ENCODE results near the gene LRPAP1.

Gene LRPAP1

GRCh38 chr4:3520796-3521600 is 11.2 kb downstream of the LRPAP1 start:
- H4K5ac ChIP-seq (ENCODE audit: low read length), result no peak overlapping the region
- no peak overlapping the region for H4K8ac ChIP-seq (ENCODE audit: low read depth, low read length)
- no peak overlapping the region for H3K27ac ChIP-seq (ENCODE audit: low read depth, low read length)
- no CpG with 5 or more reads among the region's 31 CpGs for WGBS (ENCODE audit: extremely low coverage, insufficient coverage, low lambda C conversion rate)
- H2AK5ac ChIP-seq (ENCODE audit: low read length), result no peak overlapping the region
- H3K36me3 ChIP-seq (ENCODE audit: control insufficient read depth, insufficient read depth, low read length), result peaks cover 11% of the 10 kb centered on the region
- H3K18ac ChIP-seq (ENCODE audit: low read length), result no peak overlapping the region
- no peaks in the 10 kb centered on the region for H3K4me1 ChIP-seq (ENCODE audit: control insufficient read depth, low read depth, low read length)
- H2BK5ac ChIP-seq (ENCODE audit: low read length), result no peak overlapping the region
- no peak overlapping the region for H3K4me2 ChIP-seq (ENCODE audit: low read length)
- H3K4ac ChIP-seq (ENCODE audit: low read depth, low read length), result no peak overlapping the region
- no peak overlapping the region for H2BK15ac ChIP-seq (replicated peaks; ENCODE audit: low read depth)
- H3K23ac ChIP-seq (ENCODE audit: low read length), result no peak overlapping the region
- H3K56ac ChIP-seq (ENCODE audit: low read length), result no peak overlapping the region
- no peak for DNase-seq
- no peak overlapping the region for H3K4me3 ChIP-seq (ENCODE audit: low read length)
- no peak overlapping the region for H3K9ac ChIP-seq (ENCODE audit: low read length)
- no peaks in the 10 kb centered on the region for H3K79me2 ChIP-seq (ENCODE audit: control insufficient read depth, insufficient read depth, low read length)
- H3K27me3 ChIP-seq (ENCODE audit: insufficient read depth, low read length, poor library complexity), result no peaks in the 10 kb centered on the region
- no peak overlapping the region for H2BK120ac ChIP-seq (ENCODE audit: low read depth, low read length)
- peaks cover 1% of the 10 kb centered on the region for H3K79me1 ChIP-seq (ENCODE audit: low read length)

- Histone ChIP-seq H3K23ac (ENCODE audit: low read length) (no peak overlapping the region), H3K27me3 (ENCODE audit: insufficient read depth, low read length, poor library complexity) (no peaks in the 10 kb centered on the region)
Measured at GRCh38 chr4:3520276-3520675, 11.9 kb downstream of the LRPAP1 start.

GRCh38 chr4:3519468-3520264 is 12.6 kb downstream of the LRPAP1 start:
- no CpG with 5 or more reads among the region's 23 CpGs for WGBS (ENCODE audit: extremely low coverage, insufficient coverage, low lambda C conversion rate)

More at GRCh38 chr4:3520276-3520675, 11.9 kb downstream of the LRPAP1 start:
- Histone ChIP-seq H3K4me3 (ENCODE audit: low read length) (no peak overlapping the region), H3K18ac (ENCODE audit: low read length) (no peak overlapping the region), H4K5ac (ENCODE audit: low read length) (no peak overlapping the region), H3K27ac (ENCODE audit: low read depth, low read length) (no peak overlapping the region), H2BK5ac (ENCODE audit: low read length) (no peak overlapping the region), H3K4me2 (ENCODE audit: low read length) (no peak overlapping the region), H4K8ac (ENCODE audit: low read depth, low read length) (no peak overlapping the region), H3K56ac (ENCODE audit: low read length) (no peak overlapping the region), H2BK120ac (ENCODE audit: low read depth, low read length) (no peak overlapping the region), H3K9ac (ENCODE audit: low read length) (no peak overlapping the region), H3K79me1 (ENCODE audit: low read length) (no peaks in the 10 kb centered on the region), H3K79me2 (ENCODE audit: control insufficient read depth, insufficient read depth, low read length) (no peaks in the 10 kb centered on the region), H3K4ac (ENCODE audit: low read depth, low read length) (no peak overlapping the region), H3K36me3 (ENCODE audit: control insufficient read depth, insufficient read depth, low read length) (peaks cover 11% of the 10 kb centered on the region), H2BK15ac (replicated peaks; ENCODE audit: low read depth) (no peak overlapping the region), H3K4me1 (ENCODE audit: control insufficient read depth, low read depth, low read length) (no peaks in the 10 kb centered on the region), H2AK5ac (ENCODE audit: low read length) (no peak overlapping the region)
- WGBS (ENCODE audit: extremely low coverage, insufficient coverage, low lambda C conversion rate), result no CpG with 5 or more reads among the region's 11 CpGs
- no peak for DNase-seq

GRCh38 chr4:3518941-3519340 is 13.3 kb downstream of the LRPAP1 start:
- peaks cover 11% of the 10 kb centered on the region for H3K36me3 ChIP-seq (ENCODE audit: control insufficient read depth, insufficient read depth, low read length)

More at GRCh38 chr4:3519468-3520264, 12.6 kb downstream of the LRPAP1 start:
- Histone ChIP-seq H3K56ac (ENCODE audit: low read length) (no peak overlapping the region), H3K4me1 (ENCODE audit: control insufficient read depth, low read depth, low read length) (no peaks in the 10 kb centered on the region), H3K79me1 (ENCODE audit: low read length) (no peaks in the 10 kb centered on the region), H4K5ac (ENCODE audit: low read length) (no peak overlapping the region), H3K36me3 (ENCODE audit: control insufficient read depth, insufficient read depth, low read length) (peaks cover 11% of the 10 kb centered on the region), H4K8ac (ENCODE audit: low read depth, low read length) (no peak overlapping the region), H3K27me3 (ENCODE audit: insufficient read depth, low read length, poor library complexity) (no peaks in the 10 kb centered on the region), H2BK15ac (replicated peaks; ENCODE audit: low read depth) (no peak overlapping the region), H3K4ac (ENCODE audit: low read depth, low read length) (no peak overlapping the region), H3K9ac (ENCODE audit: low read length) (no peak overlapping the region), H2BK120ac (ENCODE audit: low read depth, low read length) (no peak overlapping the region), H3K23ac (ENCODE audit: low read length) (no peak overlapping the region), H3K27ac (ENCODE audit: low read depth, low read length) (no peak overlapping the region), H3K18ac (ENCODE audit: low read length) (no peak overlapping the region), H3K4me2 (ENCODE audit: low read length) (no peak overlapping the region), H2BK5ac (ENCODE audit: low read length) (no peak overlapping the region), H2AK5ac (ENCODE audit: low read length) (no peak overlapping the region), H3K4me3 (ENCODE audit: low read length) (no peak overlapping the region), H3K79me2 (ENCODE audit: control insufficient read depth, insufficient read depth, low read length) (no peaks in the 10 kb centered on the region)
- no peak for DNase-seq

GRCh38 chr4:3518511-3518880 is 13.7 kb downstream of the LRPAP1 start:
- Histone ChIP-seq H4K8ac (ENCODE audit: low read depth, low read length) (no peak overlapping the region), H3K4me3 (ENCODE audit: low read length) (no peak overlapping the region), H3K27me3 (ENCODE audit: insufficient read depth, low read length, poor library complexity) (no peaks in the 10 kb centered on the region), H2AK5ac (ENCODE audit: low read length) (no peak overlapping the region), H3K23ac (ENCODE audit: low read length) (no peak overlapping the region), H4K5ac (ENCODE audit: low read length) (no peak overlapping the region), H3K4me2 (ENCODE audit: low read length) (no peak overlapping the region), H2BK120ac (ENCODE audit: low read depth, low read length) (no peak overlapping the region), H3K4me1 (ENCODE audit: control insufficient read depth, low read depth, low read length) (no peaks in the 10 kb centered on the region), H3K18ac (ENCODE audit: low read length) (no peak overlapping the region), H2BK5ac (ENCODE audit: low read length) (no peak overlapping the region), H2BK15ac (replicated peaks; ENCODE audit: low read depth) (no peak overlapping the region), H3K79me1 (ENCODE audit: low read length) (no peaks in the 10 kb centered on the region), H3K56ac (ENCODE audit: low read length) (no peak overlapping the region), H3K79me2 (ENCODE audit: control insufficient read depth, insufficient read depth, low read length) (no peaks in the 10 kb centered on the region), H3K36me3 (ENCODE audit: control insufficient read depth, insufficient read depth, low read length) (peaks cover 11% of the 10 kb centered on the region), H3K4ac (ENCODE audit: low read depth, low read length) (no peak overlapping the region), H3K27ac (ENCODE audit: low read depth, low read length) (no peak overlapping the region), H3K9ac (ENCODE audit: low read length) (no peak overlapping the region)
- no peak for DNase-seq
- no CpG with 5 or more reads among the region's 11 CpGs for WGBS (ENCODE audit: extremely low coverage, insufficient coverage, low lambda C conversion rate)

More at GRCh38 chr4:3518941-3519340, 13.3 kb downstream of the LRPAP1 start:
- H3K27ac ChIP-seq (ENCODE audit: low read depth, low read length), result no peak overlapping the region
- H3K4me1 ChIP-seq (ENCODE audit: control insufficient read depth, low read depth, low read length), result no peaks in the 10 kb centered on the region
- no peak overlapping the region for H3K4ac ChIP-seq (ENCODE audit: low read depth, low read length)
- no peak overlapping the region for H4K5ac ChIP-seq (ENCODE audit: low read length)
- H3K79me2 ChIP-seq (ENCODE audit: control insufficient read depth, insufficient read depth, low read length), result no peaks in the 10 kb centered on the region
- WGBS (ENCODE audit: extremely low coverage, insufficient coverage, low lambda C conversion rate), result no CpG with 5 or more reads among the region's 18 CpGs
- no peaks in the 10 kb centered on the region for H3K79me1 ChIP-seq (ENCODE audit: low read length)
- H3K18ac ChIP-seq (ENCODE audit: low read length), result no peak overlapping the region
- no peaks in the 10 kb centered on the region for H3K27me3 ChIP-seq (ENCODE audit: insufficient read depth, low read length, poor library complexity)
- H2BK5ac ChIP-seq (ENCODE audit: low read length), result no peak overlapping the region
- H2BK120ac ChIP-seq (ENCODE audit: low read depth, low read length), result no peak overlapping the region
- DNase-seq, result no peak
- H3K4me2 ChIP-seq (ENCODE audit: low read length), result no peak overlapping the region
- H3K9ac ChIP-seq (ENCODE audit: low read length), result no peak overlapping the region
- H4K8ac ChIP-seq (ENCODE audit: low read depth, low read length), result no peak overlapping the region
- no peak overlapping the region for H2BK15ac ChIP-seq (replicated peaks; ENCODE audit: low read depth)
- H3K56ac ChIP-seq (ENCODE audit: low read length), result no peak overlapping the region
- no peak overlapping the region for H3K23ac ChIP-seq (ENCODE audit: low read length)
- H2AK5ac ChIP-seq (ENCODE audit: low read length), result no peak overlapping the region
- H3K4me3 ChIP-seq (ENCODE audit: low read length), result no peak overlapping the region
